Jurkat, Clone E6-1 (cell line): ENCODE data around the gene RALGAPB.
"Not testable (repeated sequence)": the region's sequence is repeated elsewhere in the genome, so short reads cannot be mapped to it uniquely, and the experiment has no call there.

ENCODE experiments used
- DNase-seq: peaks from one replicate; pipeline ENCODE4 v3.0.0-alpha.2; 2011; ENCODE audit warnings: low read depth, low spot score
- H3K4me3 ChIP-seq: 2 replicates; pipeline ENCODE4 v1.5.1; 2011; ENCODE audit warnings: mild to moderate bottlenecking, low read length, control low read depth, moderate library complexity

Gene RALGAPB

DNA sequence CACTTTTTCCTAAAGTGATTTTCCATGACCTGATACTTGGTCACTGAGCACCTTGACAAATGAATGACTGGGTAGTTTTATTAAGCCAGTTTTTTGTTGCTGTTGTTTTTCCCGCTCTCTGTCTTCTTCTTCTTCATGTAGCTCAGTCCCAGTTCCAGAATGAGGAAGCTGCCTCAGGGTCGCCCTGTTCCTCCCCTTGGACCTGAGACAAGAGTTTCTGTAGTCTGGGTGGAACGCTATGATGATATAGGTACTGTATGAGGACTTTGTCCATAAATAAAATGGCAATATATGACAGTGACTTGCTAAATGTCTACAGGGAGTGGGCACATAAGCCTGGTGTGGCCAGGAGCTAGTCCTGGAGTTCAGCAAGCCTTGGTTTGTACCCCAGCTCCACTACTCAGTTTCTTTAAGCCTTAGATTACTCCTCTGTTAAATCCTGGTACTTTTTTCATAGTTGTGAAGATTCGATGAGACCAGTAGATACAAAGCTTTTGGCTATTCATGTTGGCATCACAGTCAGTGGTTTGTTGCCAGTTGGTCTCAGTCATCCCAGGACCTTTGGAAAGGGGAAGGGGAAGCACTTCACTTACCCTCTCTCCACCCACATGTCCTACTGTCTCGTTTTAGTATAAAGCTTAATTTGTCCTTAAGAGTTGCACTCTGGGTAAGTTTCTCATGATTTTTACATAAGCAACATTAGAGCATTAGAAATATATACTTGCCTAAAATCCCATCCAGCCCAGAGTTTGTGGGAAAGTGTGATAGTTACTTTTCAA, 97.3 kb downstream of the RALGAPB start:
- no peak overlapping the region for H3K4me3 ChIP-seq
- no peak for DNase-seq

- no peak overlapping the region for H3K4me3 ChIP-seq
- DNase-seq: no peak
These were observed 100.8 kb downstream of the RALGAPB start for GRCh38 chr20:38573413-38573812.

DNA sequence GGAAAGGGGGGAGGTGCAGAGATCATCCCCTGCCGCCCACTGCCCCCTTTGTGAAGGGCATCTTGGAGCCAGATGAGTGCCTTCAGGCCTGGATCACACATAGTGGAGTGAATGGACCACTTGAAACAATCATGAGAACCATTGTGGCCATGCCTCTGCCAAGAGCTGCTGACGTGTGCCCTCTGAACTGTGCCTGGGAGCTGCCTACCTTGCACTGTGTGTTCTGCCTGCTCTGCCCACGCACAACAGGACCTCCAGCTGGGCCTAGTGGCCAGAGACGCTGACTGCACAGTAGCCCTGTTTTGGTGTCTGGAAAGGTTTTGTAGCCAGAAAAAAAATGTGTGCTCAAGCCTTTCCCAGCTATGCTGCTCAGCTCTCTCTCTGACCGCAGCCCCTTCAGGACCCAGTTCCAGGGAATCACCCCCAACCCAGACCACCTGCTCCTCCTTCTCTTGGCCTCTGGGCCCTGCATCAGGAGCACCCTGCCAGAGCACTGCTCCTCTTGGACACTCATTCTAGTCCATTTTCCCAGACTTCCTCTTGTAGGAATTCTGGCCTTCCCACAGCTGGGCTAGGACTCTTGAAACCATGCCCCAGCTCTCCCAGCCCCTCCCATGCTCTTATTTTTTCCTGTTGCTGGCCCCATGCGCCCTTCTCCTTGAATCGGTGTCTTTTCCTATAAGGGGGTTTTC, 106.7 kb downstream of the RALGAPB start:
- no peak overlapping the region for H3K4me3 ChIP-seq
- no peak for DNase-seq

GRCh38 chr20:38579921-38580320, 107.3 kb downstream of the RALGAPB start:
- no peak for DNase-seq

DNA sequence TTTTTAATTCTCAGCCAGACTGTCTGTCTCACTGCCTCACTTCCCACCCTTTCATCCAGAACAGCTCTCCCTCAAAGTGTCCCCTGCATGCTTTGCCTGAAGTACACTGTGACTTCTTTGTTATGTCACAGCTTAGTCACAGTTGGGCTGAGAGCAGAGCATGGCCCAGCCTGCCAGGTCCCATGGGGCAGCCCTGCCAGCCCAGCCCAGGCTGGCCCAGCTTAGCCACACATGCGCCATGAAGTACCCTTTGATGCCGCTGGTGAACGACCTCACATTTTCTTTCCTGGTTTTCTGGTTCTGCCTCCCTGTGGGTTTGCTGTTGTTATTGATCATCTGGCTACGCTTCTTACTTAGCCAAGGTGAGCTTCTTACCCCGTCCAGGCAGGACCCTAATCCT, 108.4 kb downstream of the RALGAPB start, which contains the start of gene ADIG:
Gene ADIG (plus strand): TSS at position 185 of the 400 bp plus-strand sequence. CDS start 54 bp downstream, at position 239.
- H3K4me3 ChIP-seq: no peak within 1 kb of the TSS
- DNase-seq: no peak

More at GRCh38 chr20:38579921-38580320, 107.3 kb downstream of the RALGAPB start:
- H3K4me3 ChIP-seq: no peak overlapping the region

- H3K4me3 ChIP-seq: no peak overlapping the region
- DNase-seq: no peak
These were observed 109.3 kb downstream of the RALGAPB start for GRCh38 chr20:38581830-38582358.

DNA sequence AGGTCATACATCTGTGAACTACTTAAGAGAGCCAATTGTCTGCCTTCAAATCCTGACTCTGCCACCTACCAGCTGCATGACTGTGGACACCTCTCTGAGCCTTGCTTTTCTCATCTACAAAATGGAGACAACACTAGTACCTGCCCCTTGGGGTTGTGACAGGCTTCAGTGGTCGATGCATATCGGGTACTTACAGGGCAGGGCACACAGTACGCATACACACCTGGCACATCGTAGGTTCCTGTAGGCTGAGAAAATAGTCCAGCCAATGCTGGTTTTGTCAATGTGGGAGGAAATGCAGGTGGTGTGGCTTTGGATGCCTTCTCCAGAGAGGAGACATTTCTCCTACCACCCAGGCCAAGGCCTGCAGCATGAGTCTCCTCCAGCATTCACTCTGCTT, 110.7 kb downstream of the RALGAPB start:
- DNase-seq: no peak

GRCh38 chr20:38584099-38584763, 111.6 kb downstream of the RALGAPB start:
- DNase-seq: no peak
- no peak overlapping the region for H3K4me3 ChIP-seq

More for the DNA sequence above, 110.7 kb downstream of the RALGAPB start:
- H3K4me3 ChIP-seq: no peak overlapping the region

DNA sequence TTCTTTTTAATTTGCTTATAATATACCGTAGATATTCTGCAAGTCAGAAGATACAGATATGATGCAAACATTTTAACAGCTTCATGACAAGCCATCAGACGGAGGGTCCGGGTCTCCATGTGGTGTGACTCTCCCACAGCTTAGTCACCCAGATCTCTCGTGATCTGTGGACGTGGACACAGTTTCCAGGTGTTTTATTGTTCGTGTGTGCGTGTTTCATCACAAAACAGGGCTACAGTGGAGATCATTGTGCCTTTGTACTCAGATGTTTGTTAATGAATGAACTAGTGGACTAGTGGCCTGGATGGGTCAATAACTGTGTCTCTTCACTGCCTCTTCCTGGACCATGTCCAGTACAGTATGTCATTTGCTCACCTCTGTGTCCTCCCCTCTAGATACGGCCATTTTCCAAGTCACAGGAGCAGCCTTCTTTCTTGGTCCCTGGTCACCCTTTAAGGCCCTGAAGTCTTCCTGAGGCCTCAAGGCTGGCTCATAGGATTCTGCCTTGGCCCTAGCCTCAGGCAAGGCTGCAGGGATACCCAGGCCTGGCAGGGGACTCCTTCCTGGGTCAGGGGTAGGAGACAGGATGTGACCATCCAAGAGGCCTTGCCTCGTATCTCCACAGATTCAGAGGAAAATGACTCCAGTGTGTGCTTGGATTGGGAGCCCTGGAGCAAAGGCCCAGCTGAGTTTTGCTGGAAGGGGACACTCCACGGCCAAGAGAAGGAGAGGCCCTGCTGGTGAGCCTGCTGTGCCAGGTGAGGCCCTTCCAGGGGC, 112.9 kb downstream of the RALGAPB start:
- DNase-seq: no peak
- no peak overlapping the region for H3K4me3 ChIP-seq

DNA sequence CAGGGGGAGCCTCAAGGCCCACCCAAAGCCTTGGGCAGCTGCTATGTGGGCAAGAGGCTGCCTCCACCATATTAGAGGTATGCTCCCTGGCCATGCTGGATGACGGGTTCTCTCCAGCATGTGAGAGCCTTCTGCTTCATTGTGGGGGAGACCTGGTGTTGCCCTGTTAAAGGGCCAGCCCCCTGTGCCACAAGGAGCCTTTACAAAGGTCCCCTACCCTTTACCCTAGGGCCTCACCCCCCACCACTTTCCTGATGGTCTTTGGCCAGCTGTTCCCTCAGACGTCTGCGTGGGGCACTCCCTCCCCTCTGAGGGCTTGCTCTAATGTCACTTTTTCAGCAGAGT, 113.5 kb downstream of the RALGAPB start:
- no peak overlapping the region for H3K4me3 ChIP-seq
- DNase-seq: no peak

DNA sequence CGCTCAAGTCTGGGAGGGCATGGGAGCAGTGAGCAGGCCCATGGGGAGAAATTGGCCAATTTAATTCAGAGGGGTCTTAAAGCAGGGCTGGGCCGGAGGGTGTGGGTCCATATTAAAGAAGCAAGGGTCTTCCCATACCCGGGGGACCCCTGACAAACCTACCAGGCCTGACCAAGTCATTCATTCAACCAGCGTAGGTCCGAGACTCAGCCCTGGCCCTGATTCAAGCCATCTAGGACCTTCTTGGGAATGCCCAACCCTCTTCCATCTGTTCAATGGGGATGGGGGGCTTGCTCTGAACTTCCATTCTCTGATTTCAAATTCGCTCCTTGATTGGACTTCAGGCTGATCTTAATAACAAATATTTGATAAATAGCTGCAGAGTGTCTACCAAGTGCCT, 115.7 kb downstream of the RALGAPB start:
- DNase-seq: no peak
- H3K4me3 ChIP-seq: no peak overlapping the region

DNA sequence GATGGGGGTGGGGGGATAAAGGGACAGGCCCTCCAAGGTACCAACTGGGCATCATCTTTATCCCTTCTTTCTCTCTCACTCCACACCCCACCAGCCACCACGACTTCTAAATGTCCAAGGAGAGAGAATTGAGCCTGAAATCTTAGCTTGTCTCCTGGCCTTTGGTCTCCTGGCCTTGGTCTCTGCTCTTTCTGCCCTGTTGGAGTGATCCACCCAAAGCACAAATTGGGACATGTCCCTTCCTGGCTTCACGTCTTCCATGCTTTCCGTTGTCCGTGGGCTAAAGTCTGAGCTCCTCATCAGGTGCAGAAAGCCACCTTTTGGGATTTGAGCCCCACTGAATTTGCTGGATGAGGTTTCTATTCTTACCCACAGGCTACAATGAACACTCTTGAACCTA, 116.7 kb downstream of the RALGAPB start:
- DNase-seq: no peak

DNA sequence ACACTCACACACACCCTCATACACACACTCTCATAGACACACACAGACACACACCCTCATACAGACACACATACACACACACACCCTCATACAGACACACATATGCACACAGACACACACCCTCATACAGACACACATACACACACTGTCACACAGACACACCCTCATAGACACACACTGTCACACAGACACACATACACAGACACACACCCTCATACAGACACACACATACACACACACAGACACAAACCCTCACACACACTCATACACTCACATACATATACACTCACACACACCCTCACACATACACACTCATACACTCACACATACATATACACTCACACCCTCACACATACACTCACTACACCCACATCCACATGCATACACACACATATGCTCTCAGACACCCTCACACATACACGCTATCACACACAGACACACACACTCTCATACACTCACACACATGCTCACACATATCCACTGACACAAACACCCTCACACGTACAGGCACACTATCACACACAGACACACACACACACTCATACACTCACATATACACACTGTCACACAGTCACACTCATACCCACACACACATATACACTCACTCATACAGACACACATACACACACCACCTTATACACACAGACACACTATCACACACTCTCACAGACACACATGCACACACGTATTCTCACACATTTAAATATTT, 117.5 kb downstream of the RALGAPB start:
- H3K4me3 ChIP-seq: no peak overlapping the region
- no peak for DNase-seq

More for the DNA sequence above, 116.7 kb downstream of the RALGAPB start:
- no peak overlapping the region for H3K4me3 ChIP-seq

- no peak for DNase-seq
- H3K4me3 ChIP-seq: no peak overlapping the region
These were observed 118.2 kb downstream of the RALGAPB start for GRCh38 chr20:38590676-38591473.

DNA sequence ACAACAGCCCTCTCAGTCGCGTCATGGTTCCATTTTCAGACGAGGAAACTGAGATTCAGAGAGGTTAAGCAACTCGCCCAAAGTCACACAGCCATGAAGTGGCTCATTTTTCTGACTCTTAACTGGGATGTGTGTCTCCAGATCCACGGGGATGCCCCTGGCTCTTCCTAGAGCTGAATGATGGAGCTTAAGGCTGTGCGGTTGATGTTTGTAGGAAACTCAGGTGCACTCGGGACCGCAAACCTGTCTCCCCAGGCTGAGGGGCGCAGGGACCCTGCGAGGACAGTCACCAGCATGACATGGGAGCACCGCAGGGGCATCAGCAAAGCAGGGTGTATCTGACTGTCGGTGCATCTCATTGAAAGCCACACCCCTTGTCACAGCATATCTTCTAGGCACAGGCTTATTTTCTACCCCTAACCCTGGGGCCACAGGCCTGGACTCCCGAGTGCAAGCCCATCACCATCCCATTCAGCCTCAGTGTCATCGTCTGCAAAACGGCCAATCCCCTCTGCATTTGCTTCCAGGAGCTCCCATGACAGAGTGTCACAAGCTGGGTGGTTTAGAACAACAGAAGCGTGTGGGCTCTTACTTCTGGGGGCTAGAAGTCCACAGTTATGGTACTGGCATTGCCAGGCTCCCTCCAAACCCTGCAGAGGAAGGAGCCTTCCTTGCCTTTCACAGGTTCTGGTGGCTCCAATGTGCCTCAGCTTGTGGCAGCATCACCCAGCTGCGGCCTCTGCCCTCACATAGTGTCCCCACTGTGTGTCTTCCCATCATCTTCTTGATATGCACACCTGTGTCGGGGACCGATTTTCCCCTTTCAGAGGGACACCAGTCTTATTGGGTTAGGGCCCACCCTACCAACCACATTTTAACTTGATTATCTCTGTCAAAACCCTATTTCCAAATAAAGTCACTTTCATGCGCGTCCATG, 119.1 kb downstream of the RALGAPB start:
- DNase-seq: no peak
- H3K4me3 ChIP-seq: no peak overlapping the region

- H3K4me3 ChIP-seq, DNase-seq: not testable (repeated sequence)
These were observed 119.8 kb downstream of the RALGAPB start for GRCh38 chr20:38592411-38592790.

GRCh38 chr20:38594281-38594680, 121.6 kb downstream of the RALGAPB start:
- not testable (repeated sequence) for H3K4me3 ChIP-seq, DNase-seq
